Measurements from ENCODE around the gene IL6.
A peak's percentile ranks its signal among the peaks of the same experiment; 100 is the strongest.
"Not testable (repeated sequence)": the region's sequence is repeated elsewhere in the genome, so short reads cannot be mapped to it uniquely, and the experiment has no call there.

IL6 gene

DNA sequence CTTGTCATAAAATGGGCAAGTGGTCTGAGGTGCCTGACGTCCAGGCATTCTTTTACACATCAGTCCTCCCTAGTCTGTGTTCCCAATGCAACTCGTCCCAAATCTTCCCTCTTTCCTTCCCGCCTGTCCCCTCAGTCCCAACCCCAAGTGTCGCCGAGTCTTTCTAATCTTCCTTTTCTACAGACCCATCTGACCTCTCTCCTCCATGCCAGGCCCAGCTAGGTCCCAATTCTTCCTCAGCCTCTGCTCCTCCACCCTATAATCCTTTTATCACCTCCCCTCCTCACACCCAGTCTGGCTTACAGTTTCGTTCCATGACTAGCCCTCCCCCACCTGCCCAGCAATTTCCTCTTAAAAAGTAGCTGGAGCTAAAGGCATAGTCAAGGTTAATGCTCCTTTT is 22.3 kb upstream of the IL6 start:
- DNase-seq, result not testable (repeated sequence)

GRCh38 chr7:22705874-22706273 is 21.1 kb upstream of the IL6 start:
- not testable (repeated sequence) for DNase-seq

DNA sequence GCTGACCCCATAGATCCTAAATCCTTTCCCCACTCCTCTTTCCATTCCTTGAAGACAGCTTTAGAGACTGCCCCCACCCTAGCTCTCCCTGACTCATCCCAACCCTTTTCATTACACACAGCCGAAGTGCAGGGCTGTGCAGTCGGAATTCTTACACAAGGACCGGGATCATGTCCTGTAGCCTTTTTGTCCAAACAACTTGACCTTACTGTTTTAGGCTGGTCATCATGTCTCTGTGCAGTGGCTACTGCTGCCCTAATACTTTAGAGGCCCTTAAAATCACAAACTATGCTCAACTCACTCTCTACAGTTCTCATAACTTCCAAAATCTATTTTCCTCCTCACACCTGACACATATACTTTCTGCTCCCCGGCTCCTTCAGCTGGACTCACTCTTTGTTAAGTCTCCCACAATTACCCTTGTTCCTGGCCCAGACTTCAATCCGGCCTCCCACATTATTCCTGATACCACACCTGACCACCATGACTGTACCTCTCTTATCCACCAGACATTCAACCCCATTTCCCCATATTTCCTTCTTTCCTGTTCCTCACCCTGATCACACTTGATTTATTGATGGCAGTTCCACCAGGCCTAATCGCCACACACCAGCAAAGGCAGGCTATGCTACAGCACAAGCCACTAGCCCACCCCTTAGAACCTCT is 19.8 kb upstream of the IL6 start:
- not testable (repeated sequence) for DNase-seq

GRCh38 chr7:22708214-22708613 is 18.8 kb upstream of the IL6 start:
- DNase-seq, result not testable (repeated sequence)

DNA sequence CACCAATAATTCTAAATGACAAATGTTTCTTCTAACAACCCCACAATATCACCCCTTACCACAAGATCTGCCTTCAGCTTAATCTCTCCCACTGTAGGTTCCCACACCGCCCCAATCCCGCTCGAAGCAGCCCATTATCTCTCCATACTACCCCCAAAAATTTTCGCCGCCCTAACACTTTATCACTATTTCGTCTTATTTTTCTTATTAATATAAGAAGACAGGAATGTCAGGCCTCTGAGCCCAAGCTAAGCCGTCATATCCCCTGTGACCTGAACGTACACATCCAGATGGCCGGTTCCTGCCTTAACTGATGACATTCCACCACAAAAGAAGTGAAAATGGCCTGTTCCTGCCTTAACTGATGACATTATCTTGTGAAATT is 18.3 kb upstream of the IL6 start:
- not testable (repeated sequence) for DNase-seq

DNA sequence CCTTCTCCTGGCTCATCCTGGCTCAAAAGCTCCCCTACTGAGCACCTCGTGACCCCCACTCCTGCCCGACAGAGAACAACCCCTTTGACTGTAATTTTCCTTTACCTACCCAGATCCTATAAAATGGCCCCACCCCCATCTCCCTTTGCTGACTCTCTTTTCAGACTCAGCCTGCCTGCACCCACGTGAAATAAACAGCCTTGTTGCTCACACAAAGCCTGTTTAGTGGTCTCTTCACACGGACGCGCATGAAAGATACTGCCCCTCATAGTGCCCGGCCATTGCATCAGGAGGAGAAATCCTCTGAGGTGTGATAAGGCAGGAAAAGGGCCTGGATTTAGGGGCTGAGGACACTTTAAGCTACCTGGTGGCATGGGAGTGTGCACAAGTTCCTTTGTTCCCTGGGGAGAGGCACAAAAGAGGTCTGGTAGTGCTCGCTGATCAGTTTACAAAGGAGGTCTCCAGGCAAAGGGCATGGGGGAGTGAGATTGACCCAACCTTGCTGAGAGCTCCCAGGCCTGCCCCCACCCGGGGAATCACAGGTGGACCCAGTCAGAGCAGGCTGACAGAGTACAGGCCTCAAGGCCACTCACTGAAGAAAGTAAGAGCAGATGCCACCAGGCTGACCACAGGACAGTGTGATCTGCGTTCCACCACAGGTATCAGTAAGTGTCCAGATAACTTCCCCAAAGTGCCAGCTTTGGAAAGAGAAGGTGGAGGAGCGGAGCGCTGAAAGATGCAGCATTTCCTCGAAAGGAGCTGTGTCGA is 17.8 kb upstream of the IL6 start:
- not testable (repeated sequence) for DNase-seq

DNA sequence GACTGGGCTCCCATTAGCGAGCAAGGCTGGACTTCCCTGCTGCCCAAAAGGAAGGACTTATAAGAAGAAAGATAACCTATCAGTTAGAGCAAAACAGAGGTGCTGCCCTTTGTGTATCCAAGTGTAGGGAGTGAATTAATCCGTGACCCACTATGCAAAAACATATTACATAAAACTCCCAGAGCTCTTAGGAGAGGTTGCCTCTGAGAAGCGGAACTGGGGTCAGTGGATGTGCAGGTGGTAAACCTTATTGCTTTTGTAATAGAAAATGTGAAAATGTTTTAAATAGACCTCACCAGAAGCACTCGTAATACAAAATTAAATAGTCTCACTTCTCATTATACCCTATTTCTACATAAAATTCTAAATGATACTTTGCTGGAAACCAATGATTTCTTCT is 17.1 kb upstream of the IL6 start:
- DNase-seq, result no peak

GRCh38 chr7:22712999-22713398 is 14.0 kb upstream of the IL6 start:
- DNase-seq, result no peak

DNA sequence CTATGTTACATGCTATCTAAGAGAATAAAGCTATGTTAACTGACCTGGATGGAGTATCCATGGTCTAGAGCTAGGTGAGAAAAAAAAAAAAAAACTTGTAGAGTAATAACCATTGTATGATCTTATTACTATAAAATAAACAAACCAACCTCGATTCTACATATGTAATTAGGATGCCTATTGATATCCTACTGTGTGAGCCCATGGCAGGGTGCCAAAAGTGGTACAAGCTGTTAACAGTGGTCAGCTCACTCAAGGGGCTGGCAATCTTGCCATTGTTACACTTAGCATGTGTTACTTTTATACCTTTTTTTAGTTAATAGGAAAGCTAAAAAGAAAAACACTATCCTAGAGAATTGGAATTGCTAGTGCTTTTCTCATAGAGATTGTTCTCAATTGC is 13.5 kb upstream of the IL6 start:
- no peak for DNase-seq

DNA sequence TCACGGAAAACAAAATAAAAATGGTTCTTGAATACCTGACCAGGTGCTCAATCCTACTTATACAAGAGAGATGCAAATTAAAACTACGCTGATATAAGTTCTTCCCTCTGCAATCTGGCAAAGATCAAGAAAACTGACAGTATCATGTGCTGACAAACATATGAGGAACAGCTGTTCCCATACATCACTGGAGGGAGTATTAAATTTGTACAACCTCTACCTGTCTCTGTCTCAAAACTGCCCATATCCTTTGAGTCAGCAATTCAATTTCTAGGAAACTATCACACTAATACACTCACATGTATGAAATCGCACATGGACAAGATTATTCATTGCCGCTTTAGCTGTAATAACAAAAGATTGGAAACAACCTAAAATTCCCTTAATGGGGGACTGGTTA is 11.0 kb upstream of the IL6 start:
- DNase-seq, result no peak

- no peak for DNase-seq
These were observed 9.2 kb upstream of the IL6 start for GRCh38 chr7:22717760-22718159.

GRCh38 chr7:22718200-22718711 is 8.7 kb upstream of the IL6 start:
- peak; percentile 95 for DNase-seq

DNA sequence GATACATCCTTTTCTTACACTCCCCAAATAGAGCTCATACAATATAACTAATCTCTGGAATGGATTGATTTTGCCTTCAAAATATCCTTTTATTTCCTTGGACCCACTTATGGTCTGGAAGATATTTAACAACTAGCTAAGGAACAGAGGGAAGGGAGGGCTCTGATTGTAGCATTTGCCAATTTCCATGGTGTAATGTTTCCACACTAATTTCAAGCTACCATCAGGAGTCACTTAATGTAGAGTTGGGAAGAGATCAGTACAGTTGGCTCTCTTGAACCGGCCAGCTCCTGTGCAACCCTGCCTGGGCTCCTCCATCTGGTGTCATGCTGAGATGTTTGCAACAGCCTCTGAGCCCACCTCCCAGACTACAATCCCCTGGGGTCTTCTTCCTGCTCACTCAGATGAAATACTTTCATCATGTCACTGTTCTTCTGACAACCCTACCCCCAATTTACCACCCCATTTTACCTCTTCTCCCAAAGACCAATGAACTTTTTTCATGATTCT is 8.0 kb upstream of the IL6 start:
- peak; percentile 24 for DNase-seq

GRCh38 chr7:22720791-22721786 is 5.9 kb upstream of the IL6 start:
- no peak for DNase-seq

DNA sequence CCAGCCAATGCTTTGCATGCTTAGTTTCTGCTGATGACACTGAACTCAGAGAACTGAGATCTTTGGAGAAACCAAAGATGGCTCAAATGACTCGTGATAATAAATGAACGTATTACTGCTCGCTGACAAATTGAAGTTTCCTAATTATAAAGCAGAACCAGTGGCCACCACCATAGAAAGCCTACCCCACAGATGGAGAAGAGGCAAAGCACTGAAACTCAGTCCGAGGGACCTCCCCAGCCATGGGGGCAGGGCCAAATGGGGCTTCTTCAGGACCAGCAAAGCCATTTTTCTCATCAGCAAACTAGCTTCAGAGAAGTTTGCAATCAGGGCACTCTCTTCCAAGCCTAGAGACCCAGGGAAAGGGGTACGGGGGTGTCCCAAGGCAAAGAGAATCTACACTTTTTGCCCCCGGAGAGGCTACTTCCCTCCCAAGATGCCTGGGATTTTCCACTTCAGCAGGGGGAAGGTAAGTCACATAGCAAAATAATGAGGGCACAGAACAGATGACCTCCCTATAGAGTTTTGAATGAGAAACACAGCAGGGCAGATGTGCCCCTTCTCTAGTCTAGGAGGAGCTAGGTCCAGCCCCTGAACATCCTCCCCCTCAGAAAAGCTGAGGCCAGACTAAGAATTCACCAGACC is 4.3 kb upstream of the IL6 start:
- no peak for DNase-seq

DNA sequence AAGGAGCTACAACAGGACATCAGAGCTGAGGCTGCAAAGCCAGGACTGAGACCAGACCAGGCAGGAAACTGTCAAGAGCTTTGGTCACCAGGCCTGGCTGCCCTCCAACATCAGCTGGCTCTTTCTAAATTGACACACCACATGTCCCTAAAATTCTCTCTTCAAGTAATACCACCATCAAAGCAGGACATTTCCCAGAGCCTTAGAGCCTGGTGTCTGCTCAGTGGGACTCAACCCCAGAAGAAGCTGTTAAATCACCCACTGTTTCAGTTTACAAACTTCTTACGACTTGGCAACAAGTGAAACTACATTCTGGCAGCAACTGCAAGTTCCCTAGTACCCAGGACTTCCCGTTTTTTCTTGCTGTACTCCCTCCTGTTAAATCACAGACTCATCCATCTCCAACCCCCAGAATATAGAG is 3.8 kb upstream of the IL6 start:
- DNase-seq, result peak; percentile 44

GRCh38 chr7:22723637-22724036 is 3.4 kb upstream of the IL6 start:
- peak; percentile 29 for DNase-seq

GRCh38 chr7:22724861-22725260 is 2.1 kb upstream of the IL6 start:
- no peak for DNase-seq

DNA sequence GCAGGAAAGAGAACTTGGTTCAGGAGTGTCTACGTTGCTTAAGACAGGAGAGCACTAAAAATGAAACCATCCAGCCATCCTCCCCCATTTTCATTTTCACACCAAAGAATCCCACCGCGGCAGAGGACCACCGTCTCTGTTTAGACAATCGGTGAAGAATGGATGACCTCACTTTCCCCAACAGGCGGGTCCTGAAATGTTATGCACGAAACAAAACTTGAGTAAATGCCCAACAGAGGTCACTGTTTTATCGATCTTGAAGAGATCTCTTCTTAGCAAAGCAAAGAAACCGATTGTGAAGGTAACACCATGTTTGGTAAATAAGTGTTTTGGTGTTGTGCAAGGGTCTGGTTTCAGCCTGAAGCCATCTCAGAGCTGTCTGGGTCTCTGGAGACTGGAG is 1.4 kb upstream of the IL6 start:
- peak; percentile 43 for DNase-seq

GRCh38 chr7:22726345-22726906 is 574 bp upstream of the IL6 start:
- DNase-seq, result peak; percentile 86

DNA sequence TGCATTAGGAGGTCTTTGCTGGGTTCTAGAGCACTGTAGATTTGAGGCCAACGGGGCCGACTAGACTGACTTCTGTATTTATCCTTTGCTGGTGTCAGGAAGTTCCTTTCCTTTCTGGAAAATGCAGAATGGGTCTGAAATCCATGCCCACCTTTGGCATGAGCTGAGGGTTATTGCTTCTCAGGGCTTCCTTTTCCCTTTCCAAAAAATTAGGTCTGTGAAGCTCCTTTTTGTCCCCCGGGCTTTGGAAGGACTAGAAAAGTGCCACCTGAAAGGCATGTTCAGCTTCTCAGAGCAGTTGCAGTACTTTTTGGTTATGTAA is 675 bp downstream of the IL6 start:
- DNase-seq, result no peak

Measured in fibroblast of skin of scalp (primary cell).